Measurements from ENCODE around the gene DZIP1L.
"Not testable (repeated sequence)": the region's sequence is repeated elsewhere in the genome, so short reads cannot be mapped to it uniquely, and the experiment has no call there.

DZIP1L gene, protein sequence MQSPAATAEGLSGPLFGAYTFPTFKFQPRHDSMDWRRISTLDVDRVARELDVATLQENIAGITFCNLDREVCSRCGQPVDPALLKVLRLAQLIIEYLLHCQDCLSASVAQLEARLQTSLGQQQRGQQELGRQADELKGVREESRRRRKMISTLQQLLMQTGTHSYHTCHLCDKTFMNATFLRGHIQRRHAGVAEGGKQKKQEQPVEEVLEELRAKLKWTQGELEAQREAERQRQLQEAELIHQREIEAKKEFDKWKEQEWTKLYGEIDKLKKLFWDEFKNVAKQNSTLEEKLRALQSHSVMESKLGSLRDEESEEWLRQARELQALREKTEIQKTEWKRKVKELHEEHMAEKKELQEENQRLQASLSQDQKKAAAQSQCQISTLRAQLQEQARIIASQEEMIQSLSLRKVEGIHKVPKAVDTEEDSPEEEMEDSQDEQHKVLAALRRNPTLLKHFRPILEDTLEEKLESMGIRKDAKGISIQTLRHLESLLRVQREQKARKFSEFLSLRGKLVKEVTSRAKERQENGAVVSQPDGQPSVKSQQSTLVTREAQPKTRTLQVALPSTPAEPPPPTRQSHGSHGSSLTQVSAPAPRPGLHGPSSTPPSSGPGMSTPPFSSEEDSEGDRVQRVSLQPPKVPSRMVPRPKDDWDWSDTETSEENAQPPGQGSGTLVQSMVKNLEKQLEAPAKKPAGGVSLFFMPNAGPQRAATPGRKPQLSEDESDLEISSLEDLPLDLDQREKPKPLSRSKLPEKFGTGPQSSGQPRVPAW

DNA sequence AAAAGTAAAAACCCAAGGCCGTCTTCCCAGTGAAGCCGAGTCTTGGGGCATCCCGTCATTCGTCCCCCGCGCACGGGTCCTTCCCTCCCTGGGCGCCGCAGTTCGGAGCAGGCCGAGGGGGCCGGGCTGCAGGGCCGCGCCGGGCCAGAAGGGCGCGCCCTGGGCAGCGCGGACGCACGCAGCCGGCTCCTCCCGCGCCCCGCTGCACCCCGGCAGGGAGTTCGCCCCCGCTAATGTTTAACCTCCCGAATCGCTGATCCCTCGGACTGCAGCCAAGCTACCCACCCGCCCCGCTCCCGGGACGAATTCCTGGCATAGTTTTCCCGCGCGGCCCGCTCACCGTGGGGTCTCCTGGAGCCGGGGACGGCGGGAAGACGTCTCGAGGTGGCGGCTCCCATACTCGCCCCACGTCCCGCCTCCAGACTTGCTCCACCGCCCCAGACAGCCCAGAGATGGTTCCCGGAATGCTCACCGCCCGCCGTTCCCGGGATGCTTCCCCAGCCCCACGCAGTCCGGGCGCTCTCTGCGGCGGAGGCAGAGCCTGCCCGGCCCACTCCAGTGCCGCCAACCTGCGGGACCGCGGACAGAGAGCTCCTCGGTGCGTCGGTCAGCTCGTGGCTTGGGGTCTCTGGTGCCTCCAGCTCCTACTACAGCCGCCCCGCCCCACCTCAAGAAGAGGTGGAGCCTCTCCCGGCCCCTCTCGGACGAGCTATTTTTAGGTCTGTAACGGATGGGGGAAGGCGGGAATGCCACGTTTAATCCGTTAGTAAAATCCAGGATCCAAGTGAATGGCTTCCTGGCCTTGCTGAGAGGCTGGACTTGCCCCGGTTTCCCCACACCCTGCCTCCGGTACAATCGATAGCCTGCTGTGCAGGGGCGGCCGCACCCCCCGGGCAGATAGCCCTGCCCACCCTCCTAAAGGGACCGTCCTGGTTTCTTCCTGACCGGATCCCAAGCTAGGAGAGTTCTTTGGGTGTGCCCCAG lies at the start of gene DZIP1L:
Gene DZIP1L (minus strand): TSS at position 621 of the 984 bp plus-strand sequence. CDS start 11,637 bp downstream, outside the sequence.
- peak; percentile 61 for DNase-seq

DNA sequence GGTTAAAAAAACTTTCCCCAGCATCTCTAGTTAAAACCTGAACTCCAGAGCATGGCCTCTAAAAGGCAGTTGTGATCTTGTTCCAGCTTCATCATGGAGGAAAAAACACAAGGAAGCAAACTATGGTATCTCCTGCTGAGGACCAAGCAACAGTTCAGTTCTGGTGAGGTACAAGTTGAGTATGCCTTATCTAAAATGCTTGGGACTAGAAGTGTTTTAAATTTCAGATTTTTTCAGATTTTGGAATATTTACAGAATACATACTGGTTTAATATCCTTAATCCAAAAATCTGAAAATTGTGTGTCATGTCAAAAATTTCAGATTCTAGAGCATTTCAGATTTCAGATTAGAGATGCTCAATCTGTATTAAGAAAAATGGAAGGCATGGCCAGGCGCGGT lies 49.7 kb upstream of the DZIP1L start:
- no peak for DNase-seq

DNA sequence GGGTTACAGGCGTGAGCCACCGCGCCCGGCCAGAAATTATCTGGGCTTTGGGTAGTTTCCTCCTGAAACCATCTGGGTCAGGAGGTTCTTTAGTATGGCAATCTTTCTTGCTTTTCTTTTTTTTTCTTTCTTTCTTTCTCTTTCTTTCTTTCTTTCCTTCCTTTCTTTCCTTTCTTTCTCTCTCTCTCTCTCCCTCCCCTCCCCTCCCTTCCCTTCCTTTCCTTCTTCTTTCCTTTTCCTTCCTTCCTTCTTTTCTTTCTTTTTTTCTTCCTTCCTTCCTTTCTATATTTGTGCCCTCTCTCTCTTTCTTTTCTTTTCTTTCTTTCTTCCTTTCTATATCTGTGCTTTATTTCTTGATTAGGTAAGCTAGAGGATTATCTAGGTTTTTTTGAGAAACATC lies 42.3 kb upstream of the DZIP1L start:
- DNase-seq: no peak

DNA sequence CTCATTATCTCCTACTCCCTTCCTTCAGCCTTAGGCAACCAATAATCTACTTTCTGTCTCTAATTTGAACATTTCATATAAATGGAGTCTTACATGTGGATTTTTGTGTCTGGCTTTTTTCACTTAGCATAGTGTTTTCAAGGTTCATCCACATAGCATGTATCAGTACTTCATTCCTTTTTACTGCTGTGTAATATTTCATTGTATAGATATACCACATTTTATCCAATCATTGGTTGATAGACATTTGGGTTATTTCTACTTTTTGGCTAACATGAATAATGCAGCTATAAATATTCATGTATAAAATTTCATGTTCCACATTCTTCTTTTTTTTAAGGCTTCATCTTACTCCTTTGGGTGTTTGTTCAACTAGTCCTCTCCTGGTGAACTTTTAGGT lies 39.1 kb upstream of the DZIP1L start:
- no peak for DNase-seq

DNA sequence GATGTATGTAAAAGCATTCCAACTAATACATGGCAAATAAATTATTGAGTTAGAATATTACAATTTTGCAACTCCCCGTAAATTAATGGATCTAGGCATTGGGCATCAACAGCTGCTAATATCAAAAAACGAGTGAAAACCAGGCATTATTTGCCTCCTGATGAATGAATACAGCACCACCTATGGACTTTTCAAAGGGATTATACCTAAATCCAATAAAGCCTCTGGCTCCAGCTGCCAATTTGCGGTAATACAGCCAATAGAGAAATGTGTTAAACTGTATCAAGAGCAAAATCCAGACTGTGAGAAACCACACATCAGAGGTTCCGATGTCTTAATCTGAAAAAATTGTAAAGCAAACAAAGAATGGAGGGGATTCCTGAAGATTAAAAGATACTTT lies 33.1 kb upstream of the DZIP1L start:
- no peak for DNase-seq

DNA sequence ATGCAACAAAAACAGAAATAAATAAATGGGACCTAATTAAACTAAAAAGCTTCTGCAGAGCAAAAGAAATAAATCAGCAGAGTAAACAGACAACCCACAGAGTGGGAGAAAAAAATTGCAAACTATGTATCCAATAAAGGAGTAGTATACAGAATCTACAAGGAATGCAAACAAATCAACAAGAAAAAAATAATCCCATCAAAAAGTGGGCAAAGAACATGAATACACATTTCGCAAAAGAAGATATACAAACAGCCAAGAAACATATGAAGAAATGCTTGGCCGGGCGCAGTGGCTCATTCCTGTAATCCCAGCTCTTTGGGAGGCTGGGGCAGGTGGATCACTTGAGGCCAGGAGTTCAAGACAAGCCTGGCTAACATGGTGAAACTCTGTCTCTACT lies 26.8 kb upstream of the DZIP1L start:
- not testable (repeated sequence) for DNase-seq

DNA sequence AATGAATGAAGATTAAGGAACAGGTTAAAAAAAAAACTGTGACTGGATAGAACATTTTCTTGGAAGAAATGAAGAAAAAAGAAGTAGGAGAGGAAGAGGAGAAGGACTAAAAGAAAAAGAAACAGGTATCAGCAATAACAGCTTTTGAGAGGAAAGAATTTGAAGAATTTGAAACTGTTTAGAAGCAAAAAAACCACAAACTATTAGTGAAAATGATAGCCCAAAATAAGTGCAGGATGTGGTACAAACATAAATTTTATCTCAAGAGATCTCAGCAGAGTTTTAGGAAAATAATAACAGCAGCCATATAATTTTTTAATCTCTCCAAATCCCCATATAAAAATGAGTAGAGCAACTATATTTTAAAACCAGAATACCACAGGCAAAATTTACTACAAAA lies 25.5 kb upstream of the DZIP1L start:
- no peak for DNase-seq

DNA sequence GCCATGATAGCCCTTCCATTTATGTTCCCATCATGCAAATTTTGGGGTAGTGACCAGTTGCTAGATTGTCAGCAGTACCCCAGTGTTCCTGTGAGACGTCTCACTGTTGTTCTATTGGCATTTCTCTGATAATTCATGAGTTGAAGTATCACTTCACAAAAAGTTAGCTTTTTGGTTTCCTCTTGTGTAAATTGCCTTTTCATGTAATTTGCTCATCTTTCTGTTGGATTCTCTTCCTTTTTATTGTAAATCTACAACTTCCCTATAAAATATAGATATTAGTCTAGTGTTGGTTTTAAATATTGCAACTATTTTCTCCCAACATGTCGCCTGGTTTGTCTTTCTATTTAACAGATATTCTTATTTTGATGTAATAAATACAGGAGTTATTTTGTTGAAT lies 24.3 kb upstream of the DZIP1L start:
- no peak for DNase-seq

DNA sequence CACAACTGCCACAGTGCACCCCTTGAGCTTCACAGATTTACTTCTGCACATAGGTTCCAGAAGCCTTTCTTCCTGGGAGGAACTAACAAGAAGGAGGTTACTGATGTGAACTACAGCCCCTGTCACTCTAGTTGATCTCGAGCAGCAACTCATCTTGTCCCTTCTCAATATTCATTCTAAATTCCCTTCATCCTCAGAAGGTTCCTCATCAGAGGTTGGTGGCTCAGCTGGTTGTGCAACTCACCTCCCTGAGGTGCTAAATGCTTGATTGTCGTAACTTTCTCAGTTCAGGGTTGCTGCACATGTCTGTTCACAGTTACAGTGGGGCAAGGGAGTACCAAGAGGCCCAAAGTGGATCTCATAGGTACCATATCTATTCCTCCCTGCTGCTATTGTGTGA lies 22.5 kb upstream of the DZIP1L start:
- no peak for DNase-seq

DNA sequence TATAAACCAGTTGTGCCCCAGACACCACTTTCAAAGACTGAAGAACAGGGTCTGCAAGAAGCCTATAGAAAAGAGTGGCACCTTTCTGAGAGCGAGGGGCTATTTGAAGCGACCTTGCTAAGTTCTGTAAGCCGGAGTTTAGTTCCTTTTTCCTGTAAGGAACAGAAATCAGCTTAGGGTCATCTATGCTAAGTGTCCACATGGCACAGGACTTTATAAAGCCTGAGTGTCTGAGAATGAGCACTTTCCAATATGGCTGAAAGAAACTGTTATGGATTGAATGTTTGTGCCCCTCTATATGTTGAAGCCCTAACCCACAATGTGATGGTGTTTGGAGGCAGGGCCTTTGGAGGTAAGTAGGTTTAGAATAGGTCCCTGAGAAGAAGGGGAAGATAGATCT lies 20.8 kb upstream of the DZIP1L start:
- no peak for DNase-seq

DNA sequence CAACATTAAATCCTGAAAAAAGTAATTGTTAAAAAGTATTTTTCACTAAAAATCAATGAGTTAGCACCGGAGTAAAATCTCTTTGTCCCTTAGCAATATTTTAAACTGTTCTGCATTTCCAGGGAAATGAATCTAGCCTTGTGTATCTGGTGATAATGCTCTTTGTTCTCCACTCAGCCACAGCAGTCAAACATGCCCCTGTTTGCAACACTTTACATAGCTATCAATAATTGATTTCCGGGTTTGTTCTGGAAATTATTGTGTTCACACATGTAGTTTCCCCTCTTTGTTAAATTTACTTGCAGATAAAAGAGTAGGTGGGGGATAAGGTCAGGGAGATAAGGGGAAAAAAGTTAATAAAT lies 20.4 kb upstream of the DZIP1L start:
- DNase-seq: no peak

DNA sequence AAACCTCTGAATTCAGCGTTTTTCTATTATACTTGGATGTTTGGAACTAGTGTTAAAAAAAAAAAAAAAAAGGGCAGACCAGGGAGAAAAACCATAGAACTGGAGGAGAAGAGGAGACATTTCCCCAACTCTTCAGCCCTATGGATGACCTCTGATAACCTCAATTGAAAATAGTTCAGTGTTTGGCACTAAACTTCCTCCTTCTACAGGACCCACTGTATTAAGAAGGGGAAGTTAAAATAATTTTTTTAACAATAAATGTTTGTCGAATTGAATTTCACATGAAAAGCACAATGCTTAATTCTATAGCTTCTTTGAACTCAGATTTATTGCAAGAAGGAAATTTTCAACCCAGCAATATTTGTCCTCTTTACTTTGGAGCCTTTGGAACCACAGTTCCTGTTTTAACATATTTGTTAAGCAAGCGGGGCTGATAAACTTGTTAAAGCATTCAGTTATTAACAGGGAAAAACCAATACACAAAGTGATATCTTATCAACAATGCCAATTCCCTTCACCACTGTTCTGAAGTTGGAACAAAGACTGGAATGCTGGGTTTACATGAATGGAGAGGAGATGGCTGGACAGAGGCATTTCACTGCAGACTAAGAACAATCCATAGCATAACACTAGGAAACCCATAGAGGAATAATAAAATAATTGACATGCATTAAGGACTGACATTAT lies 19.9 kb upstream of the DZIP1L start:
- no peak for DNase-seq

DNA sequence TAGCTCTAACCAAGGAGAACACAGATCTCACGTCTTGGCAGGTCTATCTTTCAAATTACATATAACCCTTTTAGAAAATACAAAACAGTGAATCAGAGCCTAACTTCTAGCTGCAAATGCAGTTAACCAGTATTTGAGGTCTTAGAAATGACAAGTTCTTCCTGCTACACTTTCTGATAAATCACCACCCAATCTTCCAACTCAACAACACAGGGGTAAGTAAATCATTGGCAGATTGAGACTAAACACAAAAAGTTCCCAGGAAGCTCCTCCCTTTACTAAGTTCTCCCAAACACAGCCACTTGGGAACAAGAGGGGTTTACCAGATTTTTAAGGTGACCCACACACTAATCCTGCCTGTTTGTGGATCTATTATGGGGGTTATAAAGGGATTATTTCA lies 16.8 kb upstream of the DZIP1L start, which contains the start of gene A4GNT:
Gene A4GNT (minus strand): TSS at position 152 of the 400 bp plus-strand sequence. CDS start 1,134 bp downstream, outside the sequence.
- no peak for DNase-seq

DNA sequence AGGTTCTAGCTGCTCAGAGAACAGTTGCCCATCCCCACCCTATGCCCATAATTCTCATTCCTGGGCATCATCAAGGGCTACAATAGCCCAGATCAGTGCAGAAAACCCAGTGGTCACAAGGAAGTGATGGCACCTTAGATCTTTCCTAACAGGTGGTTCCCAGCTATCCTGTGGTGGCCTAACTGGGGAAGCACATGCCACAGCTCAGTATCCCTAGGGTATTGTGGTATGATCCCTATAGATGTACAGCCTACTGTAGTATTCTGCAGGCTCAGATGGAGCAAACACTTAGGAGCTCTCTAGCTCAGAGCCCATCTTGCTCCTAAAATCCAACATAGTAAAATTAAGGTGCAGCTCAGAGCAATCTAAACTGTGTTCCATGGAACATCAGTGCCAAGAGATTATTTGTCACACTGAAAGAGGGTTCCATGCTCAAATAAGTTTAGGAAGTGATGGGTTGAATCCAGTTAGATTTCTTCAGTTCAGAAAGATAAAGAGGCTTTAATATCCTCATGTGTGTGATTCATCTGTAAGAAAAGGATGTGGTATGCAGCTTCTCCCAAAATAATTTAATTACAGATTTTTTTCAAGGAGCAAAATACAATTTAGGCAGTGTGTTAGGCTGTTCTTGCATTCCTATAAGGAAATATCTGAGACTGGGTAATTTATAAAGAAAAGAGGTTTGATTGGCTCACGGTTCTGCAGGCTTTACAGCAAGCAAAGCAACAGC lies 12.4 kb upstream of the DZIP1L start:
- no peak for DNase-seq

DNA sequence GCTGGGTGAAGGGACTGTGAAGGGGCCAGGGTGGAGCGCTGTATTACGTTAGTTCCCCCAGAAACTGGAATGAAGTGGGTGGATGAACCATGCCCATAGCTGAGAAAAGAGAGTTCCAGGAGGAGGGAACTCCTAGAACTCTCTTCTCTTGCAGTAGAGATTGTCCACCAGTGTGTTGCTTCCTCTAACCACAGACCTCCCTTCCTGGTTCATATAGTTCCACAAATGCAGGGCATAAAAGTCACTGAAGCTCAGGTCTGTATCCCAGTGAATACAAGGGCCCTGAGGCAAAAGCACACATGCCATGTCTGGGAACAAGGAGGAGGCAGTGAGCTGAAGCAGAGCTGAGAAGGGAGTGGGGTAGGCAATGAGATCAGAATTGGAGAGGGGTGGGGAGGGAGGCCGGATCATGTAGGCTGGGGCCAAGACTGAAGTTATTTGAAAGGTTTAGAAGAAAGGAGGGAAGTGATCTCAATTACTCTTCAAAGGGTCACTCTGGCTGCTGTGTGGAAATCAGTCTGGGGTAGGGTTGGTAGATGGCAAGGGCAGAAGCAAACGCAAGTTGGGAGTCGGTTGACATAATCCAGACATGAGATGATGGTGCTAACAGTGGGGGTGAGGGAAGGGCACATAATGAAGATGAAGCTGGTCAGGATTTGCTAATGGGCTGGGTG lies 10.3 kb upstream of the DZIP1L start:
- DNase-seq: no peak

DNA sequence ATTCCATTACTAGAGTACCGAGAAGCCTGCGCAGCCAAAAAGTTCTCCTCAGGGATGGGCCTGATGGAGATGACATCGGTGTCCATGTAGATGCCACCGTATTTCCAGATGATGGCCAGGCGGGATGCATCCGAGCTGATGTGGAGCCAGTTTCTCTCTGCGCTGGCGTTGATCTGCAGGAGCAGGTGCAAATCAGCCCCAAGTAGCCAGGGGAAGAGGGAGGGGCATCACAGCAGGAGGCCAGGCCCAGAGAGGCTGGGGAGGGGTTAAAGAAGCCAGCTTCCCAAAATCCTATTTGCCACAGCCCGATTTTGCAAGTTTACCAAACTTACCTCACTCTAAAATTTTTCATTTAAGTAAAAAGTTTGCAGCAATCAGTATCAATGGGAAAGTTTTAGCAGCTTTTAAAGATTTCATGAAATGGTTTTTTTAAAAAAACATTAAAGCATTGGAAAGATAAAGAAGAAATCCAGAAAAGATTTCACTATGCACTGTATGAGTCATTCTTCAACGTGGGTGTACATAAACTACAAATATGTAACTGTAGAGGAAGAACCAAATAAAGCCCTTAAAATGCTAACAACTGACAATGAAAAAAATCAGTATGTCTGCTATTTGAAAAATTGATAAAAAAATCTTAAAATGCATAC lies 9.4 kb upstream of the DZIP1L start:
- no peak for DNase-seq

DNA sequence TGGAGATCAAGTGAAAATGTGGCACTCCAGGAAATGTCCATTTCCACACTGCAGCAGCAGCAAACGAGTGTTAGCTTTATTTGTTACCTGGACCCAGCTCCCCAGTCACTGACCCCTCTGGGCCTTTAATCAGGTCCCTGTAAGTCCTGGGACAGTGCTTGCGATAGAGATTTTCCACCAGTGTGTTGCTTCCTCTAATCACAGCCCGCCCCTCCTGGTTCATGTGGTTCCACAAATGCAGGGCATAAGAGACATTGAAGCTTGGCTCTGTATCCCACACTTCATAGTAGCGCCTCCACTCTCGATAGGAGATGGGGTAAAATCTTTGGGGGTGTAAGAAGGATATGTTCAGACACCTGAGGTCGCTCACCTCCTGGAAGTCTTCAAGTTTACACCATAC lies 8.8 kb upstream of the DZIP1L start:
- DNase-seq: no peak

DNA sequence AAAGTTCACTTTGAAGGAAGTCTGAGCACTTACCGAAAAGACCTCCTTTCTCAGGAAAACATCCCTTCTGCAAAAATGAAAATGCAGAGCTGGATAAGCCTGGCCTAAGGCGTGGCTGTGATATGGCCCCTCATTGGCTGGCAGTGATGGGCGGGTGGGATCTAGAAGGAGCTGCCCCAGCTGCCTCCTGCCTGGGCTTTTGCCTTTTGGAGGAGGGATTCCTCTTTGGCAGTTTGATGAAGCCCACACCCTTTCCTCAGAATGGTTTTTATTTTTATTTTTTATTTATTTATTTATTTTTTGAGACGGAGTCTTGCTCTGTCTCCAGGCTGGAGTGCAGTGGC lies 4.0 kb upstream of the DZIP1L start:
- DNase-seq: no peak

DNA sequence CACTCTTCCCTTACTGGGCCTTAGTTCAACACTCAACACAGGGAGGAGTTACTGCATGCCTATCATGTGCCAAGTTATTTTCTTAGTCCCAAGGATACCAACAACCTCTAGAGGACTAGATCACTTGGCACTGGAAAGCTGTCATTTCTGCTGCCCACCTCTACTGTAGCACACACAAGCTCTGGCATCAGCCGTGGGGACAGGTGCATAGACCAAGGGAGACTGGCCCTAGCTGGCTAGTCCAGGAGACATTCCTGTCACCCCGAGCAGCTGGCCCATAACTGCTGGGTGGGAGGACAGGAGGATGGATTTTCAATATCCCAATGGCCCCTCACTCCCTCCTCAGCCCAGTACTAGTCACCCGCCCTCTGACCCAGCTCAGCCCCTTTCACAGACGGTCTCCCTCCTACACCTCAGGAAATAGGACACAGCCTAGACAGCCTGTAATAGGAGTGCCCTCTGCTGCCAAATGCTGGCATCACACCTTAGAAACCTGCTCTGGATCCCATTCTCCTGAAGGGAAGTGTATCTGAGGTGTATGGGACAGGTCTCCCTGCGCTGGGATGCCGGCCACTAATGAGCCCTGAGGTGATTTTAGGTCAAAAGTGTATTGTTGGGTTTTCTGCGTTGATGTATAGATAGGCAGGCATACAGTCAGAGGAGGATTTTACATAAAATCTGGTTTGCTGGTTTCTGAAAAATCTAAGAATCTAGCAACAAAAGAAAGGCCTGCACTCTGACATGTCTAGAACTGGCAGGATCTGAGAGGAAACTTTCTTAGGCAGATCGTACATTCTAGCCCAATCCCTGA lies 3.4 kb upstream of the DZIP1L start:
- peak; percentile 67 for DNase-seq

DNA sequence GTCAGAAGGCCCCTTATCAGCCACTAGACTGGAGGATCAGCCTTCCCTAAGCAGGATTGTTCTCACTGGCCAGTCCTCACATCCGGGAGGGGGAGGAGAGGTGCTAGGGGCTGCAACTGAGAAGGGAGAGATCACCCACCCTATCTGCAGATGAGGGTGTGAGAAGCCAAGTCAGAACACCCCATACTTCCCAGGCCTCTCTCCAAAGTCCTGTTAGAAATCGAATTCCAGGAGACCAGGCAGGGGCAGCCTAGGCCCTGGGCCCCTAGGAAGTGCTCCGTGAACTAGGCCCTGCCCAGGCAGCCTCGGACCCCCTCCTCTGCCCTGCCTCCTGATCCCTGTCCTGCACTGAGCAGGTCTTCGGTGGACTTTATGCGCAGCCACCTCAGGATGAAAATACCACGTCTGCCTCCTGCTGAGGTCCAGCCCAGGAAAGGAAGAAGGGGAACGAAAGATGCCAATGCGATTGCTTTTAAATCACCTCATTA lies 933 bp downstream of the DZIP1L start:
- DNase-seq: peak; percentile 2

All from NCI-H1092 treated with DMSO at 0.1 percent for 48 hours (cell line).